ENCODE data around the gene RRP8. TPM values are rescaled to one million over a fixed set of nuclear protein-coding genes. Genes with fewer than 3 reads are reported as not detected.

The RRP8 gene
- total RNA-seq, 2 experiments from 2014 or later: 39.6 to 43.1 TPM

DNA sequence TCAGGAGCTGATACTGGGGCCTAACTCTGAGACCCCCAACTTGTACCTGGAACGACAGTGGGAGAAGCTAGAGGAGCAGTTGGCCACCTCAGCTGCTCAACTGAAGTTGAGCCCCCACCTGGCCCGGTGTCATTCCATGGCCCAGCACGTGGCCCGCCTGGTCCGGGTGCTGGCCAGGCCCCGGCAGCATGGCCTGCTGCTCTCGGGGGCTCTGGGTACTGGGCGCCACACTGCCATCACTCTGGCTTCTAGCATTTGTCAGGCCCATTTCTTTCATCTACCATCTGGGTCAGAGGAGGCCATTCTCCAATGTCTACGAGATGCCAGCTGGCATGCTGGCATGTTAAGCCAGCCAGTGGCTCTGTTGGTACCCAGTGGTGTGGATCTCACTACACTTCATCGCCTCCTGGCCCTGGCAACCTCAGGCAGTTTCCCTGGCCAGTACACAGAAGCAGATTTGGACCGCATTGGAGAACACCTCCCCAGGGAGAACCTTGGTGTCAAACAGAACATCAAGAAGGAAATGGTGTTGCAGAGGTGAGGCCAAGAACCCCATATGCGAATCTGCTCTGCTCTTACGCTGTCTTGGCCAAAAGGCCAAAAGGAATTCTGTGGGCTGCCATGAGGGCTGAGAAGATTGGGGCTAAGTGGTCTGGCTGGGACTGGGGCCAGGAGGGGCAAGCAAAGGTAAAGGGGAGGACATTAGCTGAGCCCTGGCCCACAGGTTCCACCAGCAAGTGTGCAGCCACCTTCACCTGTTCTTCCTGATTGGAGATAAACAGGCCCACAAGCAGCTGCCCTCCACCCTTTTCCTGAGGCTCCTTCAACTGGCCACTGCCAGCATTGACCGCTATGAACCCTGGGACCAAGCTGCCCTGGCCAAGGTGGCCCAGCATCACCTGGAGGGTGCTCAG is 45.4 kb downstream of the RRP8 start:
- ChIA-PET CTCF (no interaction called here), POLR2A (no interaction called here)
- H3K36me3 Mint-ChIP-seq (ENCODE audit: low read depth): peaks cover 1% of the 10 kb centered on the region
- TF ChIP-seq, protein P1, sequence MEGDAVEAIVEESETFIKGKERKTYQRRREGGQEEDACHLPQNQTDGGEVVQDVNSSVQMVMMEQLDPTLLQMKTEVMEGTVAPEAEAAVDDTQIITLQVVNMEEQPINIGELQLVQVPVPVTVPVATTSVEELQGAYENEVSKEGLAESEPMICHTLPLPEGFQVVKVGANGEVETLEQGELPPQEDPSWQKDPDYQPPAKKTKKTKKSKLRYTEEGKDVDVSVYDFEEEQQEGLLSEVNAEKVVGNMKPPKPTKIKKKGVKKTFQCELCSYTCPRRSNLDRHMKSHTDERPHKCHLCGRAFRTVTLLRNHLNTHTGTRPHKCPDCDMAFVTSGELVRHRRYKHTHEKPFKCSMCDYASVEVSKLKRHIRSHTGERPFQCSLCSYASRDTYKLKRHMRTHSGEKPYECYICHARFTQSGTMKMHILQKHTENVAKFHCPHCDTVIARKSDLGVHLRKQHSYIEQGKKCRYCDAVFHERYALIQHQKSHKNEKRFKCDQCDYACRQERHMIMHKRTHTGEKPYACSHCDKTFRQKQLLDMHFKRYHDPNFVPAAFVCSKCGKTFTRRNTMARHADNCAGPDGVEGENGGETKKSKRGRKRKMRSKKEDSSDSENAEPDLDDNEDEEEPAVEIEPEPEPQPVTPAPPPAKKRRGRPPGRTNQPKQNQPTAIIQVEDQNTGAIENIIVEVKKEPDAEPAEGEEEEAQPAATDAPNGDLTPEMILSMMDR (IDR thresholded peaks at IDR 0.05): no peak
- intact Hi-C loops (cut with micrococcal nuclease): no loop called here
- ATAC-seq (no peak), DNase-seq (no peak)
- no peak overlapping the region for H3K4me3 Mint-ChIP-seq
- no peaks in the 10 kb centered on the region for H3K4me1 Mint-ChIP-seq (ENCODE audit: low read depth)
- no peaks in the 10 kb centered on the region for H3K9me3 Mint-ChIP-seq
- no peak overlapping the region for H3K27ac Mint-ChIP-seq
- no peaks in the 10 kb centered on the region for H3K27me3 Mint-ChIP-seq

DNA sequence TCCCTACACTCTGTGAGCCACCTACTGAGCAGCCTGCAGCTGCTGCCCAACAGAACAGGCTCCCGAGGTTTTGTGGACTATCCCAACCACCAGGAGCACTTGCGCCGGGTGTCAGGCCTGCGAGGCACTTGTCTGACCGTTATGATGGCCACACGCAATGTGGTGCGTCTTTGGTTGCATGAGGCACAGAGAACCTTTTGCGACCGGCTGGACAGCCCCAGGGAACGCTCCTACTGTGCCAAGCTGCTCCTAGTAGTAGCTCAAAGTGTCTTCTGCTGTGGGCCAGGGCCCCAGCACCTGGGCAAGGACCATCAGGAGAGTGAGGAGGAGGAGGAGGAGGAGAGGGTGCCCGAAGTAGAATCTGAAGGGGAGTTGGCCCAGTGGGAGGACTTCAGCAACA is 46.4 kb downstream of the RRP8 start:
- no peak overlapping the region for H3K27ac Mint-ChIP-seq
- POLR2A ChIA-PET: interaction anchor here (0.5 to 1.0 kb wide), 2 partner anchors 11 to 520 kb away, joined by 3 read pairs; no protein-coding TSS in a partner anchor

DNA sequence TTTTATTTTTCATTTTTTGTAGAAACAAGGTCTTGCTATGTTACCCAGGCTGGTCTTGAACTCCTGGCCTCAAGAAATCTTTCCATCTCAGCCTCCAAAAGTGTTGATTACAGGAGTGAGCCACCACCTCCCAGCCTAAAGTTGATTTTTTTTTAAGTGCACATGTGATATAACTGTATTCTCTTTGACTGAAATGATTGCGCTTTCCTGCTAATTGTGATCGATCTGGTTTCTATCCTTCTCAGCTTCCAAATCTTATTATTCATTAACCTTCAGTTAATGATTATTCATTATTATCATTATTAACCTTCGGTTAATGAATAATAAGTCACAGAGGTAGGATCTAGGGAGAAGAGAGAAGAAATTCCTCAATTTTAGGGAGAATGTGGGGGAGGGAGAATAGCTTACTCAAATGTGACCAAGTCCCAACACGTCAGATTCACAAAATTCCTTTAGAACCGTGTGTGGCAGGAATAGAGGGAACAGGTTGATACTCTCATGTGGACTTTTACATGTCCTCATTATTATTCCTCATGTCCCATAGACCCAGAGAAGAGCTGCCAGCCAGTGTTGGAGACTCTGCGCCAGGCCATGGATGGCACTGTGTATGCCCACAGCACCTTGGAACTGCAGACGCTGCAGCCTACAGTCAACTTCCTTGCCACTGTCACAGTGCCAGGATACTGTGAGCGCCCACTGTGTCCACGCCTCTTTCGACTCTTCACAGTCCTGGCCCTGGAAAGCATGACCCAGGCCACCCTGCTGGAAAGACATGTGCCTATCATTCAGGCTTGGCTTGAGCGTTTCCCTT is 47.1 kb downstream of the RRP8 start:
- POLR2A ChIA-PET: interaction anchor here (0.5 to 1.0 kb wide), 2 partner anchors 10 to 520 kb away, joined by 3 read pairs; no protein-coding TSS in a partner anchor
- H3K36me3 Mint-ChIP-seq (ENCODE audit: low read depth): no peaks in the 10 kb centered on the region
- ATAC-seq: no peak

More for the DNA sequence above, 46.4 kb downstream of the RRP8 start:
- no peak overlapping the region for H3K4me3 Mint-ChIP-seq
- no peaks in the 10 kb centered on the region for H3K27me3 Mint-ChIP-seq
- CTCF ChIA-PET: interaction anchor here (1.0 kb wide), 1 partner anchor 113 kb away, joined by 3 read pairs; no protein-coding TSS in a partner anchor
- no peak for ATAC-seq
- H3K9me3 Mint-ChIP-seq: no peaks in the 10 kb centered on the region
- H3K4me1 Mint-ChIP-seq (ENCODE audit: low read depth): no peaks in the 10 kb centered on the region
- TF ChIP-seq, protein P1 (IDR thresholded peaks at IDR 0.05): no peak
- no peak for DNase-seq
- peaks cover 1% of the 10 kb centered on the region for H3K36me3 Mint-ChIP-seq (ENCODE audit: low read depth)
- intact Hi-C loops (cut with micrococcal nuclease): no loop called here

DNA sequence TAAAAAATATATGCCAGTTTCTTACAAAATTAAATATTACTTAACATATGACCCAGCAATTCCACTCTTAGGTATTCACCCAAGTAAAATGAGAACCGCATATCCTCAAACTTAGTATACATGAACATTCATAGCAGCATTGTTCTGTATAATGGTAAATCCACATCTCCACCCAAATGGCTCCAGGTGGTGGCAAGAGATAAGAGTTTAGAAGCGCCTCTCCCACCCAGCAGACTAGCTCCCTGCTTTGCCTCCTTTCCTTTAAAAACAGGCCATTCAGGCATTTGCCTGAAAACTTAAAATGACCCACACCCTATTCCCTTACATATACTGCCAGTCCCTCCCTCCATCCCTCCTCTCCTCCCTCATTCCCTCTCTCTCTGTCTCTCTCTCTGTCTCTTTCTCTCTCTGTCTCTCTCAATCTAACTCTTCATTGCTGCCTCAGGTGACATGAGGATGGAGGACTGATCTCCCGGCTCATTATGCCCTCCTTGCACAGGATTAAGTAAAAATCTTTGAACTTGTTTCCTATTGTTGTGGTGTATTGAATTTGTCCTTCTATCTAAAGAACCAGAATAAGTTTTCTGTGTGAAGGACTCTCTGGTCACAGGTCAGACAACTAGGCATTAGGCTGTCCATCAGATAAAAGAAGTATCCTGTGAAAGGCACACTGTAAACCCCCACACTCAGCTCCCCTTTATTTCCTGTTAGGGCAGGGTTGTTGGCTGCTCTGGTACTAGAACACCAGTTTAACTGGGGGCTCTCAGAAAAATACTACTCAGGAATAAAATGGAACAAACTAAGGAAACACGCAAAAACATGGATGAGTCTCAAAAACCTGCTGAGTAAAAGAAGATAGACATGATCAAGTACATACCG is 48.3 kb downstream of the RRP8 start:
- no peak overlapping the region for H3K4me3 Mint-ChIP-seq
- no peaks in the 10 kb centered on the region for H3K36me3 Mint-ChIP-seq (ENCODE audit: low read depth)
- H3K27me3 Mint-ChIP-seq: no peaks in the 10 kb centered on the region
- H3K9me3 Mint-ChIP-seq: no peaks in the 10 kb centered on the region
- TF ChIP-seq, protein P1 (IDR thresholded peaks at IDR 0.05): no peak
- ChIA-PET CTCF (interaction anchor here (0.8 to 1.1 kb wide), 2 partner anchors 39 to 176 kb away, joined by 3 read pairs; no protein-coding TSS in a partner anchor), POLR2A (no interaction called here)
- no peaks in the 10 kb centered on the region for H3K4me1 Mint-ChIP-seq (ENCODE audit: low read depth)
- ATAC-seq: no peak
- DNase-seq: no peak
- intact Hi-C loops (cut with micrococcal nuclease): no loop called here
- no peak overlapping the region for H3K27ac Mint-ChIP-seq

More for the DNA sequence above, 47.1 kb downstream of the RRP8 start:
- CTCF ChIA-PET: interaction anchor here (0.8 to 1.1 kb wide), 3 partner anchors 38 to 177 kb away, joined by 3 read pairs; no protein-coding TSS in a partner anchor
- Mint-ChIP-seq H3K4me1 (ENCODE audit: low read depth) (no peaks in the 10 kb centered on the region), H3K9me3 (no peaks in the 10 kb centered on the region), H3K4me3 (no peak overlapping the region), H3K27me3 (no peaks in the 10 kb centered on the region), H3K27ac (no peak overlapping the region)
- no peak for DNase-seq
- intact Hi-C loops (cut with micrococcal nuclease): no loop called here
- TF ChIP-seq, protein P1 (IDR thresholded peaks at IDR 0.05): no peak
